Muscle of arm (tissue), 12 donors: ENCODE results near the gene DPP9. TPM values are rescaled to one million over a fixed set of nuclear protein-coding genes. Genes with fewer than 3 reads are reported as not detected.

Experiments
- DNase-seq: peaks from one replicate; pipeline ENCODE4 v3.0.0-alpha.2; 2013
- polyA plus RNA-seq, 12 donors: library from polyadenylated mRNA; unstranded; fragments of 120-200 nt; gene quantifications; one replicate each; pipeline ENCODE4 v1.2.1, GENCODE V29; 2013; ENCODE audit not compliant: insufficient read length in 12 of 12

The DPP9 gene
- polyA plus RNA-seq, 12 donors, result 20.2 to 37.4 (median 25.4) TPM; not detected in 1

DNA sequence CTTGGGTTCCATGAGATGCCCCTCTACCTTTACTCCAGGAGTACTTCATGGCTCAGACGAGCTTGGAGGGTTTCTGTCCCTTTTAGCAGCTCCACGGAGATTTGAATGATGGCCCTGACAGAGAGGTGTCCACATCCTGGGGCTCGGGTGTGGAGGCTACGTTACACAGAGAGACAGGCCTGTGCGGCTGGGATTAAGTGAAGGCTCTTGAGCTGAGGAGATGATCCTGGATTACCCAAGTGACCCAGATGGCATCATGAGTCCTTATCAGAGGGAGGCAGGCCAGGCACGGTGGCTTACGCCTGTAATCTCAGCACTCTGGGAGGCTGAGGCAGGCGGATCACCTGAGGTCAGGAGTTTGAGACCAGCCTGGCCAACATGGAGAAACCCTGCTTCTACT, 12.4 kb downstream of the DPP9 start:
- no peak for DNase-seq

DNA sequence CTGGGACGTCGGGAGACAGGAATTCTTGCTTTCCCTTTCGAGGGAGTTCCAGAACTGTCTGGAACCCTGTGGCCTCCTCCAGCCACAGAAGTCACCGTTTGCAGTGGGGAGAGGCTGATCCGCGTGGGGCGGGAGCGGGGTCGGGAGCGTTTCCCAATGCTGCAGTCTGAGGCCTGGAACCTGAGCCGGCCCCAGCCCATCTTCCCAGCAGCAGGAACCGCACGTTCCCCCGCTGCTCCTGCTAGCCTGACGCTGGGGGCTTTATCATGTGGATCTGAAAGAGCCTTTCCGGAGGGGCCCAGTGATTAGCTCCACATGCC, 13.4 kb downstream of the DPP9 start:
- no peak for DNase-seq

DNA sequence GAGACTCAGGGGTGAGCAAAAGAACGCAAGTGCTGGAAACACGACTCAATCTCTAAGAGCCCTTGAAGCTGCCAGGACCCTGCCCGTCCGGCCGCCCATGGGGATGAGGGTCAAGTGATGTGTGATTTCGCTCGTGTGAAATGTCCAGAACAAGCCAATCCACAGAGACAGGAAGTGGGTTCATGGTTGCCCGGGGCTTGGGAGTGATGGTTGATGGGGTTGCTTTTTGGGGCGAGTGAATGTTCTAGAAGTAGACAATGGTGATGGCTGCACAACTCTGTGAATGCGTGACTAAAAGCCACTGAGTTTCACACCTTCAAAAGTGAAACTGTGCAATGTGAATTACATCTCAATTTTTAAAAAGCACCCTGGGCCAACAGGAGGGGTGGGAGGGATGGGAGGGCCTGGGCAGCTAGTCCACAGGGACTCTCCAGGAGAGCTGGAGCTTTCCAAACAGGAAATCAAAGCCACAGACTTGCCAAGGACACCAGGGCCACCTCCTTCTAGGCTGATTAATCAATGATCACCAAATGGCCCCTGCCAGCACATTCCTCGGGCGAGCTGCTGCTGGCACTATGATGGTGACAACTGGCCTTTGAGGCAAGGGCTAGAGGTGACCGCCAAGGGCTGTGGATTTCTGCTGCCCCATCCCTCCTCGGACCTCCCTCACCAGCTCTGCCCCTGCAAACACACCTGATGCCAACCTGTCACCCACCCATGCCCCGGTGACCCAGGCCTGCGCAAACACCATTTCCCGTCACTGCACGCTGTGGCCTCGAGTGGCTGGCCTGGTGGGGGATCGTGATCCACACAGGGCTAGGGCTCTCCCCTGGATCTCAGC, 14.0 kb downstream of the DPP9 start:
- DNase-seq, result no peak

DNA sequence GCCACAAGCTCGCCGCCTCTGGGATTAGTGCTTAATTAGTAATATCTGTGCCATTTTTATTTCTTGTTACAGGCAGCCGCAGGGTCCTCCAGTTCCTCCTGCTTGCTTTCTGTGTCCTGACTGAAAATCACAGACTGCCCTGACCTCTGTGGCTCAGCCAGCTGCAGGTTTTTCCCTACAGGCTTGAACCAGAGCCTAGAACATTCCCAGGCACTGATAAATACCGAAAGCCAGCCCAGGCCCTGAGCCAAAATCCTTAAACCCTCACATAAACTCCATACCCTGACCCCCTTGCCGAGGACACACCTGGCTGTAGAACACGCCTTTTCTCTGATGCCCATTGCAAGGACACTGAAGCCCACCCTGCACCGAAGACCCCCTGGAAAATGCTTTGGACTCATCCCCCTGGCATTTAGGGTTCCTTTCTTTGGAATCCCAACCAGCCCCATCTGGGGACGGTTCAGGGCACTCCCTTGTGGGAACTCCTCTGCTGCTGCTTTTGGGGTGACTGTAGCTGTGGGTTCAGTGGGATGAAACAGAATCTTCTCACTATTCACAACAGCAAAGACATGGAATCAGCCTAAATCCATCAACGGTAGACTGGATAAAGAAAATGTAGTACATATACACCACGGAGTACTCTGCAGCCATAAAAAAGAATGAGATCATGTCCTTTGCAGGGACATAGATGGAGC, 15.5 kb downstream of the DPP9 start:
- DNase-seq, result no peak

DNA sequence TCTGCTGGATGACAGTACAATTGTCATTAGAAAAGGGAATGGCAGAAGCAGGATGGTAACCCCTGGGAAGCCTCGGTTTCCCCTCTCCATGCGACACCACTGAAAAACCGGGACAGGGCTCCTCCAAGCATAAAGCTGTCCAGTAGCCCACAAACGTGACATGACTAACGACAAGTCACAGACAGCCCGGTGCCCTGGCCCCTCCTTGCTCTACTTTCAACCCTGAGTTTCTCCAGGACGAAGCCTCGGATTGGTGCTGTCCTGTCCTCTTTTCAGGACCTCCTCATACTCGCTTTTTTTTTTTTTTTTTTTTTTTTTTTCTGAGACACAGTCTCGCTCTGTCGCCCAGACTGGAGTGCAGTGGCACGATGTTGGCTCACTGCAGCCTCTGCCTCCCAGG, 16.3 kb downstream of the DPP9 start:
- DNase-seq, result no peak

DNA sequence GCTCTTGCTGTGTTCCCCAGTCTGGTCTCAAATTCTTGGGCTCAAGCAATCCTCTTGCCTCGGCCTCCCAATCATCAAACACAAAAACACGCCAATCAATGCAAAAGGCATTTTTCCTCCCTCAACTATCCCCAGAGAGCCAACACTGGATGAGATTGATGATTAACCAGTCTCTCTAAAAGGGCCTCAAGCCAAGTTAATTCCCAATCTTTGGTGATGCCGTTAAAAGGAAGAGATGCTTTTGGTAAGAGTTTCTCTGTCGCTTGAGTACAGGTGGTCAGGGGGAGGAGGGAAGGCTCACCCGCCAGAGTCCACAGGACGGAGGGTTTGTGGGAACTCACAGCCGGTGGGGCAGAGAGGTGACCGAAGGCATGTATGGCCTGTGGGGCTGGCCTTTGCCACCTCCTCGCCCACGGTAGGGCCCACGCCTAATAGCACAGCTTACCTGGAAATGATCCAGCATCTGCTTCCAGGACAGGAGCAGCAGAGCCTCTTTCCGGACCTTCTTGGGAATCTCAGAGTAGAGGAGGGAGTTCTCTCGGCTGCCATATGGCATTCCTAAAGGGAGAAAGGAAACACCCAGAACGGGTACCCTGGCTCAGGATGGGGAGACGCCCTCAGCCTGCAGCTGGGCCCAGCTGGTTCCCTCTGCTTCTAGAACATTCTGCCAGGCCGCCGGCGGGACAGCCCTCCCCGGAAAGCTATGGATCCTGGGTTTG, 18.1 kb downstream of the DPP9 start:
- DNase-seq, result no peak

DNA sequence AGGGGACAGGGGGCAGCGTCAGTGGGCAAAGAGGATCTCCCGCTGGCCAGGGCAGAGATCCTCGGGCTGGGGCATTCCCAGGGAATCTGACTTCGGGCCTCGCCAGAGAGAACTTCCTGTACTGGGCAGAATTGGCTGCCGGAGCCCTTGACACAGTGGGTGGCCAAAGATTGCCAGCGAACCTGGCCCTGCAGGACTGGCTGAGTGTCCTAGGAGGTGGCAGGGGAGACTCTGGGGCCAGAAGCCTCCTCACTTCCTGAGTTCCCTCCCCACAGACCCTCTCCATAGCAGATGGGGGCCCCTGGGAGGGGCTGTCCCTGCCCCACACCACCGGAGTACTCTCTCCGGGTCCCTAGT, 19.3 kb downstream of the DPP9 start:
- no peak for DNase-seq

DNA sequence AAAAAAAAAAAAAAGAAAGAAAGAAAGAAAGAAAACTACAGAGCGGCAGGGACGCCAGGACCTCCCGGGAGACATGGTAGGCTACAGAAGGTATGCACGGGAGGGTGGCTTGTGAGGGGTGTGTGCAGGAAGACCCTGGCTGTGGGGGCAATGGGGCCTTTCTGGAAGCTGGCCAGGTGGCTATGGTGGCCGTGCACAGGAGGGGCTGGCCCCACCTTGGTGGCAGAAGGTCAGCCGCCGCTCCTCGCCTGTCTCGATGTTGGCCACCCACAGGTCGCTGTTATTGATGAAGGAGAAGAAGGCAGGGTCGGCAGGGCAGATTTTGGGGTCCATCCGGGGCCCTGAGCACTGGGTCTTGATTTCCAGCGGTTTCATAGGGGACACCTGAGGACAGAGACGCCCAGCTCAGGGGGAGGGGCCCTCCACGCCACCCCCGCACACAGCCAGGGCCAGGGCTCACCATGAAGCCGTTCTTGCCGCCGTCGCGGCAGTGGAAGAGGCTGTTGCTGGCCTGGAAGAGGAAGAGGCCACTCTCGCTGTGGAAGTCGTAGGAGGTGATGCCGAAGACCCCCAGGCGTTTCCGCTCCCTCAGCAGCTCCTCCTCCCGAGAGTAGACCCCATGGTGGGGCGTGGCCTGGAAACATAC, 19.8 kb downstream of the DPP9 start:
- DNase-seq, result no peak

DNA sequence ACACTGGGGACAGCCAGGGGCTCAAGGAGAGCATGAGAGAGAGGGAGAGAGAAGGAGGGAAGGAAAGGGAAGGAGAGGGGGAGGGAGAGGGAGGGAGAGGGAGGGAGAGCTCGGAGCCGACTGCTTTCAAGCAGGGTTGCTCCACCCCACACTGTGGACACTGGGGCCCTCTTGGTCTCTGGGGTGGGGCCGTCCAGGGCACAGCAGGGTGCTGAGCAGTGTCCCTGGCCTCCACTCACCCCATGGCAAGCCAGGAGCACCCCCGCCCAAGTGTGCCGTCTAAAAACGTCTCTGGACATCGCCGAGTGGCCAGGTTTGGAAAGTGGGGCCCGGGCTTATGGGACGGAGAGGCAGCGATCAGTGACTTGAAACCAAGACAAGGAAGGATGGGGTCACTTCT, 20.9 kb downstream of the DPP9 start:
- DNase-seq, result no peak

DNA sequence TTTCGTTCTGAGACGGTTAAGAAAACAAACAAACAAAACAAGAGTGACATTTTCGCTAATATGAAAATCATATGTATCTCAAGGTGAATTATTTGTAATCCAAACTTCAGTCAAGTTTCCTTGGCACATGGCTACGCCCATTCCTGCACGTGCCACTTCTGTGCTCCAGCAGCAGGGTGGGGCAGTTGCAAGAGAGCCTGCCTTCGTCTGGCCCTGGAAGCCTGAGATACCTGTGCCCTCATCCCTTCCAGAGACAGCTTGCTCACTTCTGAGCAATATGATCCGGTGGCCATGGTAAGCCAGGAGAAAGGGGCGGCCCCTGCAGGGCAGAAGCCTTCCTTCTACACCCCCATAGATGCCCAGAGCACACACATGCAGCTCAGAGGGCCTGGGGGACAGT, 22.1 kb downstream of the DPP9 start:
- DNase-seq, result no peak

DNA sequence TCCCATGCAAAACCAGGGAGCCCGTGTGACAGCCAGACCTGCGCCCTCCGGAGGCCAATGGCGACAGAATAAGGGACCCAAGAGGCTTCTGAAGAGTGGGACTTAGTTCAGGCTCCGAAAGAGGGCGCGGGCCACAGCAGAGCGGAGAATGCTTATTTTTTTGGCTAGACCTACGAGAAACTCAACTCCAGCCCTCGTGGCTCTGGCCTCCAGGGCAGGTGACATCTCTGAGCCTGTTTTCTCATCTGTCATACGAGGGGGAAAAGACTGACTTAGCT, 23.0 kb downstream of the DPP9 start:
- no peak for DNase-seq

DNA sequence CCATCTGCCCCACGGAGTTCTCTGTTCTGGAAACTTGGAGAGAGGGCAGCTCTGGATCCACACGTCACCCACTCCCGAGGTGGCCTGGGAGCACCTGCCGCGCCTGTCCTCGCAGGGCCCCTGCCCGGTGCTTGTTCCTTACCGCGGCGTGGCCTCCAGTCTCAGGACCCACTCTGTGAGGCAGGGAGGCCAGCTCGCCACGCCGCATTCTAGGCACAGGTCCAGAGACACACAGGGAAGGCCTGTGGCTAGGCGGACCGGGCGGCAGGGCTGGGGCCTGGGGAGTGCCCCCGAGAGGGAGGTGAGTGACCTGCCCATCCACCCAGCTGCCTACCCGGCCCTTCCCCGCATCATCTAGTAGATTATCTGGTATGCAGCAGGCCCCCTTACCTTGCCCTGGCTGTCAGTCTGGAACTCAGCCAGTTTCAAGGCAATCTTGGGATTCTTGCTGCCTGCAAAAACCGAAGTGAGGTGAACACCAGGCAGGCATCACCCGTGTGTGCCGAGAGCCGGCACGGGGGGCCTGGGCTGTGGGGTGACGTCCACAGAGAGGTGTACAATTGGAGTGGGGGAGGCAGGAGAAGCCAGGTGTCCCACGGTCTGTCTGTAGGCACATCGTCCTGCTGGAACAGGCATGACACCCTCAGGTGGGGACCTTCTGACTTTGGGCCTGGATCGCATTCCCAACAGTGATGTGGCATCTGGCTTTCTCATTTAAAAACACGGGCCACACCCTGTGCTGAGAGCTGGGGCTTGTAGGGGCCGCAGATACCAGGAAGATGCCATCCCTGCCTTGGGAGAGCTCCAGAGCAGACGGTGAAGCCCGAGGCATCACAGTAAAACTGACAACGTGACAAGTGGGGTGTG, 23.6 kb downstream of the DPP9 start:
- DNase-seq, result no peak

DNA sequence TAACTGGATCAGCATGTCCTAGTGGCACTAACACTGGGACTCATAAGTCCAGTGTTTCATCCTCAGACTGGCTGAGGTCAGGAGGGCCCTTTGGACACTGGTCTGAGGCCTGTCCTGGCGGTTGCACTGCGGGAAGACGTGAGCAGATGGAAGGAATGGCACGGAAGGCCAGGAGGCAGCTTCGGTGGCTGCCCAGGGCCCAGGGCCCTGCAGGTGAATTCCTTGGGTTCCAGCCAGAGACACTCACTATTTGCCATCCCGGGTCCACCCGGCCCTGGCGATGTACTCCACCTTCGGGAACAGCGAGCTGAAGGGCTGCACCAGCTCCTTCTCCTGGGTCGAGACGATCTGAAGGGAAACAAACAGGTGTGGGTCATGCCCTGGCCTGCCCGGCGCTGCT, 26.3 kb downstream of the DPP9 start:
- DNase-seq, result no peak

DNA sequence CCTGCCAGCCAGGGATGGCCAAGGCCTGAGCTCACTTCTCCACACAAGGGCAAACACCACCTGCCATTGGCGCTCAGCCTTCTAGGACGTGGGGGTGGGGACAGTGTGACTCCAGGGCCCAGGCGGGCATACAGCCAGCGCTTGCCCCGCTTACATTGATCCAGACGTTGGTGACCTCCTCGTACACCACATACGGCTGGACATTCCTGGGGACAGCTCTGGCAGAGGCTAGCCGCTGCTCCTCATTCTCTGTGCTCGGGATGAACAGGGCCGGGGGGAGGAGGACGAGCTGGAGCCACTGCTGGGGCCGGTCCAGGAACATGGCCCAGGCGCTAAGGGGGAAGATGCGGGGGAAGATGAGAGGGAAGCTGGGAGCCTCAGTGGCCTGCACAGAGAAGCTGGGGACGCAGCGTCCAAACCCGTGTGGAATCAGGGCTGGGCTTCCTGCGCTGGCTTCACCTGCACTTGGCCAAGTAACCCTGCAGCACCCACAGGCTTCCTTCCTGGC, 28.4 kb downstream of the DPP9 start:
- peak; percentile 21 for DNase-seq

DNA sequence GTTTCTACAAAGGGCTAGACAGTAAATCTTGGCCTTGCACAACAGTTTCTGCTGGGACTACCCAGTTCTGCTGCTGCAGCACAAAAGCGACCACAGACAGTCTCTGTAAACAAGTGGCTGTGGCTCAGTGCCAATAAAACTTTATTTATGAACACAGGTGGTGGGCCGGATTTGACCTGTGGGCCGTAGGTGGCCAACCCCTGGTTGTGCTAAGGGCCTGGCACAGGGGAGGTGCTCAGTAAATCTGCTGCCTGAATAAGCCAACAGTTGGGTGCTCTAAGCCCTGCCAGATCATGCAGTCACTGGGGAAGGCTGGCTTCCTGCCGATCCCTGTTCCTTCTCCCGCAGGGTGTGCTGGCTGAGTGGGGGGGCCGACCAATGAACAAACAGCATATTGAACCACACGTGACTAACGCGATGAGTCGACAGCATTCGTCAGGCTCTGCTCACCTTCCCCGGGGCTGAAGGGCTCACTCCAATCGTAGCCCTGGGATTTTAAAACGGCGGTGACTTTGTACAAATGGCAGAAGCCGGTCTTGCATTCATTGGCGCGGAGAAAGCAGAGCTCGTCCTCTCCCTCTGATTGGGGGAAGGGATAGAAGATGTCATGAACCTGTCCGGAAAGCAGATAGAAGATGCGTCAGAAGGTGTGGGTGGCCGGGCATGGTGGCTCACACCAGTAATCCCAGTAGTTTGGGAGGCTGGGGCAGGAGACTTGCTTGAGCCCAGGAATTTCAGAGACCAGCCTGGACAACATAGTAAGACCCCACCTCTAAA, 29.2 kb downstream of the DPP9 start:
- DNase-seq, result no peak

DNA sequence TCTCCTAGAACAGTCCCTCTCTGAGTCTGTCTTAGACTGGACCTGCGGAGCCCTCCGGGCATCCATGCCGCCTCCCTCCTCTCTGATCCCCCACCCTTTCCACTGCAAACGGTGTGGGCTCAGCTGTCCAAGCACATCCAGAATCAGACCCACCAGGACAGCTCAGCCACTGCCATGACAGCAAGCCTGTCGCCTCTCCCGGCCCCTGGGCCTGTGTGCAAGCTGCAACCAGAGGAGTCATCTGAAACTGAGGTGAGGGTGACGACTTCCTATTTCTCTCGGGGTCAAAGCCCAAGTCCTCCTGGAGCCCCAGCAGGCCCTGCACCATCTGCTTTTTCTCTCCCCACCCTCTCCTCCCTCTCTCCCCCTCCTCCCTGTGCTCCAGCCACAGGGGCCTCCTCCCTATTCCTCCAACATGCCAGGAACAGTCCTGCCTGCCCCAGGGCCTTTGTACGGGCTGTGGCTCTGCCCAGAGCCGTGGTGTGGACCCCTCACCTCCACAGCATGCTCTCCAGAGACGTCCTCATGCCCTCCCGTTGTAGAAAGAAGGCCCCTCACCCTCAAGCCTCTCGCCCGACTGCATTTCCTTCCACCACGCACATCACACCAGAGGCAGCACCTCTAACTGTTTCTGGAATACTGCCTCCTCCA, 30.0 kb downstream of the DPP9 start:
- no peak for DNase-seq

DNA sequence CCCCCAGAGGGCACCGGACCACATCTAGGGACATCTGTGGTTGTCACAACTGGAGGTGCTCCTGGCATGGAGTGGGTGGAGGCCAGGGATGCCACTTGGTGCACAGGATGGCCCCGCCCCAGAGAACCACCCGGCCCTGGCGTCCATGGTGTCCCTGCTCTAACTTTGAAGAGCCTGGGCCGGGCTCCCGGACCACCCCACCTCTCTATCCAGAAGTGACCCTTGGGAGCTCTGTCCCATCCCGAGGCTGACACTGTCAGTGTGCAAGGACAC, 30.6 kb downstream of the DPP9 start:
- DNase-seq, result no peak

DNA sequence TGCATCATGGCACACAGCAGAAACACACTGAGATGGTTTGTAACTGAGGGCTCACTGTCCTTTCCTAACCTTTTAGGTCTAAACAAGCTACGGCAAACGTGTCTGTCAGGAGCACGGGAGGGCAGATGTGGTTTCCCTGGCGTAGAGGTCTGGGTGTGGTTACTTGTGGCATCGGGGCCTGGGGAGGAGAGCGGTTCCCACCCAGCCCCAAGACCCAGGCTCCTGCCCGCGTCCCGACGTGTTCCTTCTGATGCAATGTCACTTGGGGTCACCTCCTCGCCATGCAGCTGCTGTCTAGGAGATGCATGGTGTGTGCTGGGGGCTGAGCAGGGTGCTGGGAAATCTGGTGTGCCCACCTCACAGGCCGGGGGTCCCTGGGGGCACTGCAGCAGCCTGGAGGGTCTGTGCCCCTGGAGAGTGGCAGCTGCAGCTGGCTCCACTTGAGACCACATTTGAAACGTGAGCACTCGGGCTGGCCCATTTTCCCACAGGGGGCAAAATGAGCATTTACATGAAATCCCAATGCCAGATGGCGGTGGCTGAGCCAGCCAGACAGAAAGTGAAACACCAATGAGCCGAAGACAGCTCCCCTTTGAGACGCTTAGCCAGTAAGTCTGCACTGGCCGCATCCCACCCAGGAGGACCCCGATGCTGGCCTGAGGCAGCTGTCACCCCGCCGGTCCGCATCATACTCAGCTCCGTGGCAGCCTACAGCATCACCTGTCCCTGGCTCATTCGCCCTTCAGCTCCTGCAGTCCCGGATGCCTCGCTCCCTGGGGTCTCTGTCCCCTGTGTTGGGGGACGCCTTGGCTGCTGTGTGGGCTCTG, 31.2 kb downstream of the DPP9 start:
- DNase-seq, result no peak

DNA sequence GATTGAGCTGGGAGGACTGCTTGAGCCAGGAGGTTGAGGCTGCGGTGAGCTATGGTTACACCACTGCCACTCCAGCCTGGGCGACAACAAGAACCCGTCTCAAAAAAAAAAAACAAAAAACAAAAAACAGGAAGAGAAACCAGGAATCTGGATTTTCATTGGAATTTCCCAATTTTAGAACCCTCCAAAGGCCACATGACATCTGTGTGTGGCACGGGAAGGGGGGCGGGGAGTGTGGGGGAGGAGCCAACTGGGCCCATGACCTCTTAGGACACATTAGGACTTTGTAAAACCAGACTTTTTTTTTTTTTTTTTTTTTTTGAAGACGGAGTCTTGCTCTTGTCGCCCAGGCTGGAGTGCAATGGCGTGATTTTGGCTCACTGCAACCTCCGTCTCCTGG, 32.3 kb downstream of the DPP9 start:
- no peak for DNase-seq

DNA sequence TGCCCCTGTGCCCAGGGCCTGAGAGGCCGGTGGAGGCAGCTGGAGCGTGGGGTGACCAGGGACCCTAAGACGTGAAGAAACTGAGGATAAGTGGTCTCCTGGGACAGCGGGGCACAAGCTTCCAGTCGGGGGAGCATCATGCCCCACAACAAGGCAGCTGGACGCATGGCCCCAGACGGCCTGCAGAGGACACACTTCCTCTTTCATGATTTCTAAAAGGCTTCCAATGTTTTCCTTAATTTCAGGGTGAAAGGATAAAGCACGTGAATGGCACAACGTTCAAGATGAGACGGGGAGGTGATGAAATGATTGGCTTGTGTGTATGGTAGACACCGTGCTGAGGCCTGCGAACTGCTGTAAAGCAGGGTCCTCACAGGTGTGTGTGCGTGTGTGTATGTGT, 33.3 kb downstream of the DPP9 start:
- DNase-seq, result no peak
